ENCODE measurements around the gene KRTAP12-3.

DNA sequence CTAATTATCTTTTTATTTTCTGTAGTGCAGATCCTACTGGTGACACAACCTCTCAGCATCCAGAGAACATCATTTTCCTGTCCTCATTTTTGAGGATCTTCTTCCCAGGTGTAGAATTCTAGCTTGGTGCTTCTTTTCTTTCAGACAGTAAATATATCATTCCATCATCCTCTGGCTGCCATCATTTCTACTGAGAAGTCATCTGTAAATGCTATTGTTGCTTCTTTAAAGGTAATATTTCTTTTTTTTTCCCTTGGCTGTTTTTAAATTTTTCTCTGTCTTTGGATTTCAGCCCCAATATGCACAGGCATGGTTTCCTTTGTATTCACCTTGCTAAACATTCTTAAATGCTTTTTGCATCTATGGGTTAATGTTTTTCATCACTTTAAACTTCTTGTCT lies 34.2 kb upstream of the KRTAP12-3 start:
- TF ChIP-seq, protein P1, sequence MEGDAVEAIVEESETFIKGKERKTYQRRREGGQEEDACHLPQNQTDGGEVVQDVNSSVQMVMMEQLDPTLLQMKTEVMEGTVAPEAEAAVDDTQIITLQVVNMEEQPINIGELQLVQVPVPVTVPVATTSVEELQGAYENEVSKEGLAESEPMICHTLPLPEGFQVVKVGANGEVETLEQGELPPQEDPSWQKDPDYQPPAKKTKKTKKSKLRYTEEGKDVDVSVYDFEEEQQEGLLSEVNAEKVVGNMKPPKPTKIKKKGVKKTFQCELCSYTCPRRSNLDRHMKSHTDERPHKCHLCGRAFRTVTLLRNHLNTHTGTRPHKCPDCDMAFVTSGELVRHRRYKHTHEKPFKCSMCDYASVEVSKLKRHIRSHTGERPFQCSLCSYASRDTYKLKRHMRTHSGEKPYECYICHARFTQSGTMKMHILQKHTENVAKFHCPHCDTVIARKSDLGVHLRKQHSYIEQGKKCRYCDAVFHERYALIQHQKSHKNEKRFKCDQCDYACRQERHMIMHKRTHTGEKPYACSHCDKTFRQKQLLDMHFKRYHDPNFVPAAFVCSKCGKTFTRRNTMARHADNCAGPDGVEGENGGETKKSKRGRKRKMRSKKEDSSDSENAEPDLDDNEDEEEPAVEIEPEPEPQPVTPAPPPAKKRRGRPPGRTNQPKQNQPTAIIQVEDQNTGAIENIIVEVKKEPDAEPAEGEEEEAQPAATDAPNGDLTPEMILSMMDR (IDR thresholded peaks at IDR 0.05; ENCODE audit: low read length) = no peak
- no peak for TF ChIP-seq EZH2 (IDR thresholded peaks at IDR 0.05; ENCODE audit: borderline replicate concordance, low read length)
